Measurements from ENCODE around the gene DPF1.

DNA sequence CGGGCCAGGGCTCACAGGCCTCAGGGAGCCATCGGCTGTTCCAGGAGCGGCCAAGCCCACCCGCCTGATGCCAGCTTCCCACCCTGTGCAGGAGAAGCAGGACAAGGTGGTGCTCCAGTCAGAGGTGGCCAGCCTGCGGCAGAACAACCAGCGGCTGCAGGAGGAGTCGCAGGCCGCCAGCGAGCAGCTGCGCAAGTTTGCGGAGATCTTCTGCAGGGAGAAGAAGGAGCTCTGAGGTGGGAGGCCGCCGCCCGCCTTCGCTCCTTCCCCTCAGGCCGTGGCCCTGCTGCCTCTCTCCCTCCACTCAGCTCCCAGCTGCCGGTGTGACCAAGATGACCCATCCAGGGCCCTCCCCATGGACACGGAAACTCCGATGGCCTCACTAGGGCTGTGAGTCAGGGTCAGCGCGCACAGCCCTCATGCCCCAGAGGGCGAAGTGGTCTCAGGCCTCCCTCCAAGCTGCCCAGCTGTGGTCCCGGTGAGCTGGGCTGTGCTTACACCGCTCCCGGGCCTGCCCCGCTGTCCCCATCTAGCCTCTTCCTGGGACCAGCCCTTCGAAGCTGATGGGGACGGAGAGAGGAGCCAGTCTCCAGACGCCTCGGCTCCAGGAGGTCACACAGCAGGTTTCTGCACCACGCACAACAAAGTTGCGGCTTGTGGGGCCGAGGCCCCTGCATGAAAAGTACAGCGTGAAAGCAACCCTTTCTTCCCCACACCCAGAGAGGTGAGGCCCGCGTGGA is 17.8 kb downstream of the DPF1 start:
- no peak for TF ChIP-seq POLR2A (IDR thresholded peaks at IDR 0.05)
- TF ChIP-seq, protein P1, sequence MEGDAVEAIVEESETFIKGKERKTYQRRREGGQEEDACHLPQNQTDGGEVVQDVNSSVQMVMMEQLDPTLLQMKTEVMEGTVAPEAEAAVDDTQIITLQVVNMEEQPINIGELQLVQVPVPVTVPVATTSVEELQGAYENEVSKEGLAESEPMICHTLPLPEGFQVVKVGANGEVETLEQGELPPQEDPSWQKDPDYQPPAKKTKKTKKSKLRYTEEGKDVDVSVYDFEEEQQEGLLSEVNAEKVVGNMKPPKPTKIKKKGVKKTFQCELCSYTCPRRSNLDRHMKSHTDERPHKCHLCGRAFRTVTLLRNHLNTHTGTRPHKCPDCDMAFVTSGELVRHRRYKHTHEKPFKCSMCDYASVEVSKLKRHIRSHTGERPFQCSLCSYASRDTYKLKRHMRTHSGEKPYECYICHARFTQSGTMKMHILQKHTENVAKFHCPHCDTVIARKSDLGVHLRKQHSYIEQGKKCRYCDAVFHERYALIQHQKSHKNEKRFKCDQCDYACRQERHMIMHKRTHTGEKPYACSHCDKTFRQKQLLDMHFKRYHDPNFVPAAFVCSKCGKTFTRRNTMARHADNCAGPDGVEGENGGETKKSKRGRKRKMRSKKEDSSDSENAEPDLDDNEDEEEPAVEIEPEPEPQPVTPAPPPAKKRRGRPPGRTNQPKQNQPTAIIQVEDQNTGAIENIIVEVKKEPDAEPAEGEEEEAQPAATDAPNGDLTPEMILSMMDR (IDR thresholded peaks at IDR 0.05) = no peak
- no peak for TF ChIP-seq EP300 (IDR thresholded peaks at IDR 0.05)

Measured in ovary (tissue), 3 donors.